Astrocyte (in vitro differentiated cells and primary cell): ENCODE measurements around the gene LPCAT3. TPM values are rescaled to one million over a fixed set of nuclear protein-coding genes. Genes with fewer than 3 reads are reported as not detected.

Experiments
- DNase-seq: peaks from one replicate; pipeline ENCODE4 v3.0.0-alpha.2; 2010; ENCODE audit warnings: low read depth
- FAIRE-seq: peaks from 2 replicates; lab custom pipeline; 2011; peaks lifted over from hg19 to GRCh38; lab: Jason Lieb, UNC
- H2AFZ ChIP-seq: 2 replicates; pipeline ENCODE4 v1.6.0; 2012; ENCODE audit warnings: low read depth, low read length, inconsistent platforms
- H3K27ac ChIP-seq: 2 replicates; pipeline ENCODE4 v1.5.1; 2011; ENCODE audit warnings: low read depth, low read length, inconsistent platforms
- H3K27me3 ChIP-seq: 2 replicates; pipeline ENCODE4 v1.6.0; 2011; ENCODE audit warnings: low read length, inconsistent platforms; ENCODE audit not compliant: insufficient read depth
- H3K36me3 ChIP-seq: 2 replicates; pipeline ENCODE4 v1.5.1; 2011; ENCODE audit warnings: low read length, inconsistent platforms; ENCODE audit not compliant: insufficient read depth
- H3K4me1 ChIP-seq: 2 replicates; pipeline ENCODE4 v1.5.1; 2011; ENCODE audit warnings: low read length, inconsistent platforms; ENCODE audit not compliant: insufficient read depth
- H3K4me2 ChIP-seq: 2 replicates; pipeline ENCODE4 v1.6.0; 2012; ENCODE audit warnings: low read length, inconsistent platforms
- H3K4me3 ChIP-seq: 2 replicates; pipeline ENCODE4 v1.5.1; 2011; ENCODE audit warnings: low read depth, mild to moderate bottlenecking, low read length, inconsistent platforms; ENCODE audit not compliant: insufficient read depth
- H3K79me2 ChIP-seq: 2 replicates; pipeline ENCODE4 v1.6.0; 2012; ENCODE audit warnings: mild to moderate bottlenecking, low read length, inconsistent platforms; ENCODE audit not compliant: insufficient read depth
- H3K9ac ChIP-seq: 2 replicates; pipeline ENCODE4 v1.6.0; 2012; ENCODE audit warnings: mild to moderate bottlenecking, low read length, inconsistent platforms
- H3K9me3 ChIP-seq: 2 replicates; pipeline ENCODE4 v1.5.1; 2012; ENCODE audit warnings: low read depth, mild to moderate bottlenecking, low read length, inconsistent platforms; ENCODE audit not compliant: insufficient read depth
- H4K20me1 ChIP-seq: 2 replicates; pipeline ENCODE4 v1.6.0; 2012; ENCODE audit warnings: low read length, inconsistent platforms; ENCODE audit not compliant: insufficient read depth
- H3K27ac Mint-ChIP-seq: one replicate; pipeline ENCODE4 v1.8.0; 2021; ENCODE audit warnings: mild to moderate bottlenecking, mixed read lengths; ENCODE audit not compliant: unreplicated experiment
- H3K27me3 Mint-ChIP-seq: one replicate; pipeline ENCODE4 v1.8.0; 2021; ENCODE audit warnings: low read depth, mixed read lengths; ENCODE audit not compliant: unreplicated experiment
- H3K36me3 Mint-ChIP-seq: one replicate; pipeline ENCODE4 v1.8.0; 2021; ENCODE audit warnings: low read depth, mixed read lengths; ENCODE audit not compliant: unreplicated experiment
- H3K4me1 Mint-ChIP-seq: one replicate; pipeline ENCODE4 v1.8.0; 2021; ENCODE audit warnings: low read depth, mixed read lengths; ENCODE audit not compliant: unreplicated experiment
- H3K4me3 Mint-ChIP-seq: one replicate; pipeline ENCODE4 v1.8.0; 2021; ENCODE audit warnings: mild to moderate bottlenecking, moderate library complexity, mixed read lengths; ENCODE audit not compliant: unreplicated experiment
- H3K9me3 Mint-ChIP-seq: one replicate; pipeline ENCODE4 v1.8.0; 2021; ENCODE audit warnings: mild to moderate bottlenecking, mixed read lengths; ENCODE audit not compliant: unreplicated experiment
- EZH2 ChIP-seq: IDR thresholded peaks from 2 replicates; pipeline ENCODE4 v1.6.1; 2012; ENCODE audit warnings: mild to moderate bottlenecking, low read length, inconsistent platforms; ENCODE audit not compliant: insufficient read depth
- total RNA-seq: library from RNA; stranded (reverse); gene quantifications from 2 replicates; pipeline ENCODE4 v1.2.1, GENCODE V29; 2021
- TF ChIP-seq, protein P1 (sequence below): IDR thresholded peaks from 2 replicates; pipeline ENCODE4 v1.5.1; 2011; ENCODE audit warnings: low read depth, mild to moderate bottlenecking, inconsistent platforms, low read length, moderate library complexity; ENCODE audit not compliant: insufficient read depth

The LPCAT3 gene
- total RNA-seq, 1 donor from 2014 or later, result 26.2 TPM

DNA sequence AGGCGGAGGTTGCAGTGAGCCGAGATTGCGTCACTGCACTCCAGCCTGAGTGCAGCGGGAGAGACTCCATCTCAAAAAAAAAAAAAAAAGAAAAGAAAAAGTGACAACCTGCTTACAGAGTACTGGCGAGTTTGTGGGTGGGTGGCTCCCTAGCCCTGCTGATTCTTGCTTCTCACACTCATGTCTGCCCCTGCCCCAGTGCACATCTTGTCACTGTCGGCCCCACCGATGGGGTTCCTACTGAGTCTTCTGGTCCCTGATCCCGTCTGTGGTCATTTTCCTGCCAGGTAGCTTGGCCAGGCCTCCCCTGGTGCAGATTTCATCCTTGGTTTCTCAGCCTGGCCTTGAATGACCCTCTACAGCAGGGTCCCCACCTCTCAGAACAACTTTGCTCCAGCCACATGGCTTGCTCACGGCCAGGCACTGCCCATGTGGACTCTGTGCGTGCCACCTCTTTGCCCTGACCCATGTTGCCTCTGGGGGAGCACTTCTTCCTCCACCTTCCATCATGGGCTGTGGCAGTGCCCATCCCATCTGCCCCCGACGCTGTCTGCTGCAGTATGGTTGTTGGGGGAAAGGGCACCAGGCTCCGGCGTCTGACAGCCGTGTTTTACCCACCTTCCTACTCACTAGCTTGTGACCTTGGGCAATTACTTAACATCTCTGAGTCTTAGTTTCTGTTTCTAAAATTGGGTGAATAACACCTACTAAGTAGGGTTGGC, 69.2 kb downstream of the LPCAT3 start:
- H3K79me2 ChIP-seq, result peaks cover 8% of the 10 kb centered on the region
- H3K27me3 ChIP-seq, result no peaks in the 10 kb centered on the region
- TF ChIP-seq, protein P1, sequence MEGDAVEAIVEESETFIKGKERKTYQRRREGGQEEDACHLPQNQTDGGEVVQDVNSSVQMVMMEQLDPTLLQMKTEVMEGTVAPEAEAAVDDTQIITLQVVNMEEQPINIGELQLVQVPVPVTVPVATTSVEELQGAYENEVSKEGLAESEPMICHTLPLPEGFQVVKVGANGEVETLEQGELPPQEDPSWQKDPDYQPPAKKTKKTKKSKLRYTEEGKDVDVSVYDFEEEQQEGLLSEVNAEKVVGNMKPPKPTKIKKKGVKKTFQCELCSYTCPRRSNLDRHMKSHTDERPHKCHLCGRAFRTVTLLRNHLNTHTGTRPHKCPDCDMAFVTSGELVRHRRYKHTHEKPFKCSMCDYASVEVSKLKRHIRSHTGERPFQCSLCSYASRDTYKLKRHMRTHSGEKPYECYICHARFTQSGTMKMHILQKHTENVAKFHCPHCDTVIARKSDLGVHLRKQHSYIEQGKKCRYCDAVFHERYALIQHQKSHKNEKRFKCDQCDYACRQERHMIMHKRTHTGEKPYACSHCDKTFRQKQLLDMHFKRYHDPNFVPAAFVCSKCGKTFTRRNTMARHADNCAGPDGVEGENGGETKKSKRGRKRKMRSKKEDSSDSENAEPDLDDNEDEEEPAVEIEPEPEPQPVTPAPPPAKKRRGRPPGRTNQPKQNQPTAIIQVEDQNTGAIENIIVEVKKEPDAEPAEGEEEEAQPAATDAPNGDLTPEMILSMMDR, result no peak
- TF ChIP-seq EZH2, result no peak
- H3K36me3 ChIP-seq, result no peaks in the 10 kb centered on the region
- peaks cover 19% of the 10 kb centered on the region for H4K20me1 ChIP-seq
- H3K9ac ChIP-seq, result no peak overlapping the region
- Mint-ChIP-seq H3K4me1 (peaks cover 28% of the 10 kb centered on the region), H3K9me3 (no peaks in the 10 kb centered on the region), H3K36me3 (no peaks in the 10 kb centered on the region), H3K27ac (no peak overlapping the region), H3K27me3 (no peaks in the 10 kb centered on the region), H3K4me3 (no peak overlapping the region)
- DNase-seq (no peak), FAIRE-seq (no peak)
- no peak overlapping the region for H3K4me3 ChIP-seq
- no peak overlapping the region for H3K4me2 ChIP-seq
- no peak overlapping the region for H2AFZ ChIP-seq
- no peaks in the 10 kb centered on the region for H3K9me3 ChIP-seq
- H3K4me1 ChIP-seq, result peaks cover 30% of the 10 kb centered on the region
- no peak overlapping the region for H3K27ac ChIP-seq

DNA sequence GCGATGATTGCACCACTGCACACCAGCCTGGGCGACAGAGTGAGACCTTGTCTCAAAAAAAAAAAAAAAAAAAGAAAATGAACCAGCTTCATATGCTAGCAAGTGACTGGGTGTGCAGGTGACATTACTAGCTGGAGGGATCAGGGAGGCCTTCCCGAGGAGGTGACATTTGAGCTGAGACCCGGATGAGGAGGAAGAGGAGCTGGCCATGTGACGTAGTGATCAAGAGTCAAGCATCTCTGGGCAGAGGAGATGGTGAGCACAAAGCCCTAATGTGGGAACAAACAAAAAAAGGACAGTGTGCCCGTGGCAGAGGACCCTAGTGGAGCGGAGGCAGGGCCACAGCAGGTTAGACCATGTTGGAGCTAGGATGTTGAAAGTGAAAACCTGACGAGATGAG, 70.7 kb downstream of the LPCAT3 start:
- no peaks in the 10 kb centered on the region for H3K36me3 Mint-ChIP-seq
- peaks cover 19% of the 10 kb centered on the region for H4K20me1 ChIP-seq
- H3K4me3 Mint-ChIP-seq, result no peak overlapping the region
- H3K4me3 ChIP-seq, result no peak overlapping the region
- no peak overlapping the region for H3K27ac Mint-ChIP-seq
- no peaks in the 10 kb centered on the region for H3K9me3 Mint-ChIP-seq
- H3K27me3 ChIP-seq, result no peaks in the 10 kb centered on the region
- H3K27me3 Mint-ChIP-seq, result no peaks in the 10 kb centered on the region
- DNase-seq (no peak), FAIRE-seq (no peak)
- peaks cover 8% of the 10 kb centered on the region for H3K79me2 ChIP-seq
- H3K27ac ChIP-seq, result no peak overlapping the region
- H3K9me3 ChIP-seq, result no peaks in the 10 kb centered on the region
- H3K4me2 ChIP-seq, result no peak overlapping the region
- peaks cover 25% of the 10 kb centered on the region for H3K4me1 Mint-ChIP-seq
- TF ChIP-seq, protein P1, result no peak
- no peak for TF ChIP-seq EZH2
- no peak overlapping the region for H2AFZ ChIP-seq
- peaks cover 25% of the 10 kb centered on the region for H3K4me1 ChIP-seq
- H3K36me3 ChIP-seq, result no peaks in the 10 kb centered on the region
- no peak overlapping the region for H3K9ac ChIP-seq

DNA sequence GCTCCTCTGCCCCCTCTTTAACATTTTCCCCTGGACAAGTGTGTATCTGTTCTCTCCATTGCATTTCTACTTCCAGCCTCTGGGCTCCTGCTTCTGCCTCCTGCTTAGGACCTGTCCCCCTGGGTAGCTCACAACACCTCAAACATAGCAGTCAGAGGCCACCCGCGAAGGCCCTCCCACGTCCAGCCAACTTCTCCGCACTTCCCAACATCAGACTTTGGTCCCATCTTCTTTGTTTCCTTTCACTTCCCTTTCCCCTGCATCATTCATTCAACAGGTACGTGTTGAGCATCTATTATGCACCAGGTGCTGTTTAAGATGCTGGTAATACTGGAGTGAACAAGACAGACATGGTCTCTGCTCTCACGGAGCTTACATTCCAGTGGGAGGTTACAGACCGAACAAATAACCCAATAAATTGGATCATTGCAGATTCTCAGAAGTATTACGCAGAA, 71.3 kb downstream of the LPCAT3 start:
- peaks cover 22% of the 10 kb centered on the region for H3K4me1 Mint-ChIP-seq
- no peak overlapping the region for H3K4me3 ChIP-seq
- no peak for DNase-seq
- H3K27ac ChIP-seq, result no peak overlapping the region
- peaks cover 23% of the 10 kb centered on the region for H3K4me1 ChIP-seq
- no peaks in the 10 kb centered on the region for H3K36me3 ChIP-seq
- H3K27me3 Mint-ChIP-seq, result no peaks in the 10 kb centered on the region
- peak overlapping the region; percentile 80 for H3K4me3 Mint-ChIP-seq
- H3K27me3 ChIP-seq, result no peaks in the 10 kb centered on the region
- peak overlapping the region; percentile 59 for H3K27ac Mint-ChIP-seq
- H3K9me3 Mint-ChIP-seq, result no peaks in the 10 kb centered on the region
- no peak overlapping the region for H2AFZ ChIP-seq
- H3K36me3 Mint-ChIP-seq, result no peaks in the 10 kb centered on the region
- H3K4me2 ChIP-seq, result no peak overlapping the region
- FAIRE-seq, result no peak
- H3K79me2 ChIP-seq, result peaks cover 8% of the 10 kb centered on the region
- TF ChIP-seq, protein P1, result no peak
- TF ChIP-seq EZH2, result no peak
- peaks cover 19% of the 10 kb centered on the region for H4K20me1 ChIP-seq
- H3K9ac ChIP-seq, result no peak overlapping the region
- no peaks in the 10 kb centered on the region for H3K9me3 ChIP-seq
